ENCODE measurements around the gene SIPA1L2.

GRCh38 chr1:232591344-232591743 lies 38.6 kb downstream of the SIPA1L2 start:
- no peak for TF ChIP-seq CTCF (IDR thresholded peaks at IDR 0.05; ENCODE audit: insufficient read depth, low read length, poor library complexity, severe bottlenecking)
- TF ChIP-seq EZH2phosphoT487 (conservative IDR thresholded peaks at IDR 0.05; ENCODE audit: low read length), result no peak

Data from SU-DHL-6 (cell line).